ENCODE data around the gene ANKRD17.

The ANKRD17 gene

GRCh38 chr4:73104695-73105094 is 153.9 kb downstream of the ANKRD17 start:
- no peak for DNase-seq

GRCh38 chr4:73103799-73104503 is 154.6 kb downstream of the ANKRD17 start:
- no peak for DNase-seq

GRCh38 chr4:73099143-73099542 is 159.5 kb downstream of the ANKRD17 start:
- DNase-seq: no peak

GRCh38 chr4:73098713-73099112 is 159.9 kb downstream of the ANKRD17 start:
- DNase-seq: no peak

- no peak for DNase-seq
Measured at GRCh38 chr4:73098016-73098415, 160.6 kb downstream of the ANKRD17 start.

GRCh38 chr4:73092868-73093267 is 165.7 kb downstream of the ANKRD17 start:
- no peak for DNase-seq

- DNase-seq: no peak
Measured at GRCh38 chr4:73090738-73091137, 167.9 kb downstream of the ANKRD17 start.

GRCh38 chr4:73087871-73088270 is 170.7 kb downstream of the ANKRD17 start:
- DNase-seq: no peak

- peak in 1 of 2 donors; percentile 32 for DNase-seq
Measured at GRCh38 chr4:73086095-73086868, 172.3 kb downstream of the ANKRD17 start.

- no peak for DNase-seq
Measured at GRCh38 chr4:73080789-73081188, 177.8 kb downstream of the ANKRD17 start.

GRCh38 chr4:73075832-73076231 is 182.8 kb downstream of the ANKRD17 start:
- no peak for DNase-seq

- no peak for DNase-seq
Measured at GRCh38 chr4:73070074-73070390, 188.6 kb downstream of the ANKRD17 start.

GRCh38 chr4:73069338-73070073 is 189.1 kb downstream of the ANKRD17 start, which contains the start of gene COX18:
TSS of gene COX18 (minus strand) at chr4:73069716. CDS start at chr4:73069649, 67 bp downstream.
- DNase-seq: peak; percentile 97 to 98

- DNase-seq: peak; percentile 31 to 74
Measured at GRCh38 chr4:73068491-73069337, 189.9 kb downstream of the ANKRD17 start.

GRCh38 chr4:73067971-73068394 is 190.6 kb downstream of the ANKRD17 start:
- DNase-seq: peak in 1 of 2 donors; percentile 34

- peak; percentile 33 to 68 for DNase-seq
Measured at GRCh38 chr4:73066928-73067327, 191.7 kb downstream of the ANKRD17 start.

- DNase-seq: no peak
Measured at GRCh38 chr4:73066445-73066844, 192.2 kb downstream of the ANKRD17 start.

GRCh38 chr4:73064536-73064935 is 194.1 kb downstream of the ANKRD17 start:
- no peak for DNase-seq

- DNase-seq: no peak
Measured at GRCh38 chr4:73055241-73055897, 203.2 kb downstream of the ANKRD17 start.

- no peak for DNase-seq
Measured at GRCh38 chr4:73053974-73054480, 204.6 kb downstream of the ANKRD17 start.

- DNase-seq: no peak
Measured at GRCh38 chr4:73053076-73053475, 205.5 kb downstream of the ANKRD17 start.

GRCh38 chr4:73051625-73052024 is 207.0 kb downstream of the ANKRD17 start:
- DNase-seq: no peak
